ENCODE data around the gene HSD3B2.

The HSD3B2 gene

DNA sequence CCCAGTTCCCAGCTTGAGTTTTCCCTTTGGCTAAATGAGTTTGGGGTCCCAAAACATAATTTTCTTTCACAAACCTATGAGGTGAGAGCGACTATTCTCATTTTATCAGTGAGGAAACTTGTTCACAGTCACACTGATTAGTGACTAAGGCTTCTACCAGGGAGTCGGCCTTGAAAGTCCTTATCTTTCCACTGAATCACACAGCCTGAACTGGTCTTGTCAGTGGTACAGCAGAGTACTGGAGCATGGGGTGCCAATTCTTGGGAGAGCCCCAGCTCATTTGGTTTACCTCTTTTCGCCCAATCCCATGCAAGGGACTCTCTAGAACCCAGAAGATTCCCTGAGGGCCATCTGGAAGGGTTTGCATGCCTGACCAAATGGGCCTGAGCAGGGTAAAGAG is 16.9 kb downstream of the HSD3B2 start:
- H3K4me3 ChIP-seq (ENCODE audit: low read depth, low read length), result no peak overlapping the region
- no peak for DNase-seq (ENCODE audit: low read depth)
- TF ChIP-seq, protein P1, sequence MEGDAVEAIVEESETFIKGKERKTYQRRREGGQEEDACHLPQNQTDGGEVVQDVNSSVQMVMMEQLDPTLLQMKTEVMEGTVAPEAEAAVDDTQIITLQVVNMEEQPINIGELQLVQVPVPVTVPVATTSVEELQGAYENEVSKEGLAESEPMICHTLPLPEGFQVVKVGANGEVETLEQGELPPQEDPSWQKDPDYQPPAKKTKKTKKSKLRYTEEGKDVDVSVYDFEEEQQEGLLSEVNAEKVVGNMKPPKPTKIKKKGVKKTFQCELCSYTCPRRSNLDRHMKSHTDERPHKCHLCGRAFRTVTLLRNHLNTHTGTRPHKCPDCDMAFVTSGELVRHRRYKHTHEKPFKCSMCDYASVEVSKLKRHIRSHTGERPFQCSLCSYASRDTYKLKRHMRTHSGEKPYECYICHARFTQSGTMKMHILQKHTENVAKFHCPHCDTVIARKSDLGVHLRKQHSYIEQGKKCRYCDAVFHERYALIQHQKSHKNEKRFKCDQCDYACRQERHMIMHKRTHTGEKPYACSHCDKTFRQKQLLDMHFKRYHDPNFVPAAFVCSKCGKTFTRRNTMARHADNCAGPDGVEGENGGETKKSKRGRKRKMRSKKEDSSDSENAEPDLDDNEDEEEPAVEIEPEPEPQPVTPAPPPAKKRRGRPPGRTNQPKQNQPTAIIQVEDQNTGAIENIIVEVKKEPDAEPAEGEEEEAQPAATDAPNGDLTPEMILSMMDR (conservative IDR thresholded peaks at IDR 0.05; ENCODE audit: low read depth, low read length), result no peak

DNA sequence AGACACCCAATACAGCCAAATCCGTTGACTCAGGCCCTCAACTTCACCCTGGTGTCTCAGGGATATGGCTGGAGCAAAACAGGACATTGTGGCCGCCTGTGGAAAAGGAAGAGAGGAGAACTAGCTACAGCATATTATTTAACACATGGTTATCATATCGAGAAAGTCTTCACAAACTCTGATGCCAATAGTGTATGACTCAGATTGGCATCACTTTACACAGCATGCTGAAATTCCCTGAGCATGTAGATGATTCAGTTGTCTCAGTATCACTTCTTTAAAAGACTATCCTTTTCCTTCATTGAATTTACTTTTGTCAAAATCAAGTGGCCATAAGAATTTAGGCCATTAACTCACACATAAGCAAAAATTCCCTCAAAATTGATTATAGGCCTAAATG is 20.1 kb downstream of the HSD3B2 start:
- TF ChIP-seq, protein P1 (conservative IDR thresholded peaks at IDR 0.05; ENCODE audit: low read depth, low read length), result no peak
- no peak overlapping the region for H3K4me3 ChIP-seq (ENCODE audit: low read depth, low read length)
- DNase-seq (ENCODE audit: low read depth), result no peak

- DNase-seq (ENCODE audit: low read depth), result no peak
- TF ChIP-seq, protein P1 (conservative IDR thresholded peaks at IDR 0.05; ENCODE audit: low read depth, low read length), result no peak
- no peak overlapping the region for H3K4me3 ChIP-seq (ENCODE audit: low read depth, low read length)
Observed at GRCh38 chr1:119438761-119439160, 23.8 kb downstream of the HSD3B2 start.

DNA sequence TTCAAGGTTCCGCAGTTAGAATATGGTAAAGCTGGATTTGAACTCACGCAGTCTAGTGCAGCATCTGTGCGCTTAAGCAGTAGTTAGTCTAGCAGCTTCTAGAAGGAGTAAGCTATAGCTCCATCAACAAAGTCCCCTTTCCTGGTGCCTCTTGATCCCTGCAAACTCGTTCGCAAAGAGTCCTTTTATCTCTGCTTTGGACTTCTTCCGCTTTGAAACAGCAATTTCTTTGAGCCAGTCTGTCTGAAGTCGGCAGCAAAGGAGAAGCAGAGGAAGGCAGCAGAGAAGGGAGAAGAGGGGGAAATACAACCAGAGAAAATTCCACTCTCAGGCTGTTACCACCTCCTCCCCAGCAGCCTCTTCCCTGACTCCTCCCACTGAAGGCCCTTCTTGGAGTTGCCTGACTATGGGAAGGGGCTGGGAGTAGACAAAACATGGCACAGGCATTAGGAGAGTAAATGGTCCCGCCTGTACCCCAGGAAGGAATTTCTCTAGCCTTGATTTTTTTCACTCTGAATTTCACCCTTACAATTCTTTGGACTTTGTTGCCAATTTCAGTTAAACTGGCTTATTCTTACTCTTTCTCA is 25.9 kb downstream of the HSD3B2 start:
- TF ChIP-seq, protein P1 (conservative IDR thresholded peaks at IDR 0.05; ENCODE audit: low read depth, low read length), result no peak
- H3K4me3 ChIP-seq (ENCODE audit: low read depth, low read length), result no peak overlapping the region
- DNase-seq (ENCODE audit: low read depth), result no peak

GRCh38 chr1:119442756-119443155 is 27.8 kb downstream of the HSD3B2 start:
- TF ChIP-seq, protein P1 (conservative IDR thresholded peaks at IDR 0.05; ENCODE audit: low read depth, low read length), result no peak
- no peak for DNase-seq (ENCODE audit: low read depth)
- no peak overlapping the region for H3K4me3 ChIP-seq (ENCODE audit: low read depth, low read length)

DNA sequence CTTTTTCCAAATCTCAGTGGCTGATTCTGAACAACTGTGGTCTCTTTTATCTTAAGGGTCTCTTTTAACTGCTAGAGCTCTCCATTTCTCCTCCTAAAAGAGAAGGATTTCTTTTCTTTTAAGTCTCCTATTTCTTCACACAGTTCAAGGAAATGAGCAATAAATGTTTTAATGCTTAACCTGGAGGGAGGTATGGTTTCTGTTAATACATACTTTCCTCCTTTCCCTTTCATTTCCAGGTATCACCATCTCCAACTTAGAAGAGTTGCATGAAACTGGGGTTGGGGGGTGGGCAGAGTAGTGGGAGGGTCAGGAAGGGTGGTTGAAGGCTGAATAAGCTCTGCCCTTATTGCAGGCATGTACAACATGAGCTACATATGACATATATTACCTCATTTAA is 31.4 kb downstream of the HSD3B2 start:
- no peak overlapping the region for H3K4me3 ChIP-seq (ENCODE audit: low read depth, low read length)
- TF ChIP-seq, protein P1 (conservative IDR thresholded peaks at IDR 0.05; ENCODE audit: low read depth, low read length), result no peak
- DNase-seq (ENCODE audit: low read depth), result no peak

DNA sequence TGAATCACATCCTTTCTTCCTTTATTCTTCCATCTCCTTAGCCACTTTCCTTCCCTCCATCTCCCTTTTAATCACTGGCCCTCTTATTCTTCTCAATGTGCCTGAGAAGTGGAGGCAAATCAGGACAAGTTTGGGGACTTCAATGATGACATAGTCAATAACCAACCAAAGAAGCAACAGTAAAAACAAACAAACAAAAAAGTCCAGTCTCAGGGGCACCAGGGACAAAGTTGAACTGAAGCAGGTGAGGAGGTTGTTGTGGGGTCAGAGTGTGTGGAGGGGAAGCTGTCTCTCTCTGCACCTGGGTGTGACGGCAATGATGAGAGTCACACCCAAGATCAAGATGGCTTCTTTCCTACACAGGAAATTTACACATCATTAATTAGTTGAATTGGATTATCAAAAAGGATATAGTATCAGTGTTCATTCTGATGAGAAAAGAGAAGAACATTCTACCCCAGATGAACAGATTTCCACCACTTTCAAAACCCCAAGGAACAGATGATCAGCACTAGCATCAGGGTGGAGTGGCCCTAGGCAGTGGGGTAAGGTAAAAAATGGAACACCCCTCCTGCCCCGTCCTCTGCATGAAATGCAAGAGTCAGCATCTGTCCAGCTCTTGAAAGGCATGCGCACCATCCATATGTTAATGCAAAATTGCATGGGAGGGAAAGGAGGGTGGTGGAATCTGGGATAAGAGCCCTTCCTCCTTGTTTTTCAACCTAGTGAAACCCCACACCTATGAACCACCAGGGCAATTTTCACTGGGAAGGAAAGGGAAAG is 32.6 kb downstream of the HSD3B2 start:
- DNase-seq (ENCODE audit: low read depth), result no peak
- no peak overlapping the region for H3K4me3 ChIP-seq (ENCODE audit: low read depth, low read length)

More for the DNA sequence above, 32.6 kb downstream of the HSD3B2 start:
- TF ChIP-seq, protein P1 (conservative IDR thresholded peaks at IDR 0.05; ENCODE audit: low read depth, low read length), result no peak
